SK-N-SH (cell line): ENCODE measurements around the gene IDH2. TPM values are rescaled to one million over a fixed set of nuclear protein-coding genes. Genes with fewer than 3 reads are reported as not detected.

Experiments
- CTCF ChIA-PET: fragments of 300-600, 350-600 bp; formaldehyde crosslinking; extraction: SDS; loops from one replicate; lab custom pipeline; 2021; lab: Yijun Ruan, JAX
- POLR2A ChIA-PET: fragments of 350-600 bp; sonication (Branson Sonifier 250); formaldehyde crosslinking; extraction: SDS; loops from one replicate; lab custom pipeline; 2020; ENCODE audit warnings: antibody characterized with exemption, inconsistent platforms; lab: Yijun Ruan, JAX
- DNase-seq: peaks from one replicate; pipeline ENCODE4 v3.0.0; 2012
- H2AFZ ChIP-seq: fragments of 200-600 bp; sonication (generic); 2 replicates; pipeline ENCODE4 v1.8.1; 2016; ENCODE audit warnings: antibody characterized with exemption, mild to moderate bottlenecking, low read depth
- H3F3A ChIP-seq: fragments of 200-600 bp; sonication (generic); replicated peaks from 2 replicates; pipeline ENCODE3; 2016; ENCODE audit warnings: antibody characterized with exemption, mild to moderate bottlenecking; ENCODE audit not compliant: insufficient read depth
- H3K27ac ChIP-seq, 2 experiments: fragments of 200-500 bp in 1 of 2; fragments of 200-600 bp in 1 of 2; sonication (Bioruptor generic) in 1 of 2; sonication (generic), shearing (Covaris generic) in 1 of 2; 2 replicates each; pipeline versions ENCODE4 v1.5.1 to v1.6.1; 2014 to 2016; ENCODE audit warnings: low read depth in 2 of 2, inconsistent platforms in 1 of 2, low read length in 1 of 2, mild to moderate bottlenecking in 1 of 2, mixed read lengths in 1 of 2
- H3K27me3 ChIP-seq: fragments of 200-600 bp; sonication (generic), shearing (Covaris generic); 2 replicates; pipeline ENCODE4 v1.6.1; 2016; ENCODE audit warnings: mixed run types; ENCODE audit not compliant: insufficient read depth
- H3K36me3 ChIP-seq, 2 experiments: fragments of 200-500 bp in 1 of 2; fragments of 200-600 bp in 1 of 2; sonication (Bioruptor generic) in 1 of 2; sonication (generic) in 1 of 2; replicated peaks in 1 of 2; 2 replicates each; pipeline versions ENCODE3 to v1.5.1; 2014 to 2016; ENCODE audit warnings: low read length in 1 of 2, mild to moderate bottlenecking in 1 of 2; ENCODE audit not compliant: insufficient read depth in 2 of 2, control insufficient read depth in 1 of 2
- H3K4me1 ChIP-seq, 2 experiments: fragments of 200-500 bp in 1 of 2; fragments of 200-600 bp in 1 of 2; sonication (Bioruptor generic) in 1 of 2; sonication (generic), shearing (Covaris generic) in 1 of 2; 2 replicates each; pipeline versions ENCODE4 v1.5.1 to v1.6.1; 2014 to 2016; ENCODE audit warnings: low read depth in 1 of 2, low read length in 1 of 2, mixed run types in 1 of 2; ENCODE audit not compliant: insufficient read depth in 2 of 2, control insufficient read depth in 1 of 2
- H3K4me2 ChIP-seq: fragments of 200-600 bp; sonication (generic), shearing (Covaris generic); 2 replicates; pipeline ENCODE4 v1.6.1; 2017; ENCODE audit warnings: mixed run types
- H3K4me3 ChIP-seq, 2 experiments: fragments of 200-500 bp in 1 of 2; fragments of 200-600 bp in 1 of 2; sonication (Bioruptor generic) in 1 of 2; sonication (generic), shearing (Covaris generic) in 1 of 2; 2 replicates each; pipeline versions ENCODE4 v1.5.1 to v1.8.1; 2014 to 2016; ENCODE audit warnings: low read depth in 2 of 2, inconsistent platforms in 1 of 2, low read length in 1 of 2, mild to moderate bottlenecking in 1 of 2, mixed read lengths in 1 of 2, moderate library complexity in 1 of 2
- H3K79me2 ChIP-seq: fragments of 200-600 bp; sonication (generic); 2 replicates; pipeline ENCODE4 v1.8.1; 2017; ENCODE audit warnings: mild to moderate bottlenecking; ENCODE audit not compliant: insufficient read depth
- H3K9ac ChIP-seq: fragments of 200-600 bp; sonication (generic); 2 replicates; pipeline ENCODE4 v1.6.1; 2017; ENCODE audit warnings: mixed run types
- H3K9me2 ChIP-seq: fragments of 200-600 bp; sonication (generic); 2 replicates; pipeline ENCODE4 v1.6.1; 2017; ENCODE audit warnings: mixed run types
- H3K9me3 ChIP-seq: fragments of 200-600 bp; sonication (generic); 2 replicates; pipeline ENCODE4 v1.6.1; 2017; ENCODE audit warnings: mixed run types, mild to moderate bottlenecking, moderate library complexity
- H4K20me1 ChIP-seq: fragments of 200-600 bp; sonication (generic); 2 replicates; pipeline ENCODE4 v1.6.1; 2017; ENCODE audit warnings: mild to moderate bottlenecking, mixed run types; ENCODE audit not compliant: insufficient read depth
- CTCF ChIP-seq: fragments of 200-600 bp; sonication (generic); IDR thresholded peaks from 2 replicates; pipeline ENCODE4 v1.6.1; 2017; ENCODE audit warnings: antibody characterized with exemption, mild to moderate bottlenecking, moderate library complexity
- ELF1 ChIP-seq: IDR thresholded peaks from 2 replicates; pipeline ENCODE4 v1.4.0; 2012
- EP300 ChIP-seq, 2 experiments: IDR thresholded peaks; 2 replicates each; pipeline versions ENCODE4 v1.4.0 to v1.6.1; 2012; ENCODE audit warnings: borderline replicate concordance in 1 of 2, low read depth in 1 of 2, low read length in 1 of 2
- FOSL2 ChIP-seq: IDR thresholded peaks from 2 replicates; pipeline ENCODE4 v1.4.0; 2012; ENCODE audit warnings: low read depth, mild to moderate bottlenecking, moderate library complexity, borderline replicate concordance
- GABPA ChIP-seq: IDR thresholded peaks from 2 replicates; pipeline ENCODE4 v1.4.0; 2012; ENCODE audit warnings: low read depth, mild to moderate bottlenecking
- GATA2 ChIP-seq: sonication (generic); formaldehyde crosslinking; IDR thresholded peaks from 2 replicates; pipeline ENCODE4 v1.5.0; 2020; ENCODE audit warnings: mild to moderate bottlenecking, missing genetic modification reagents
- JUND ChIP-seq: IDR thresholded peaks from 2 replicates; pipeline ENCODE4 v1.4.0; 2012
- MXI1 ChIP-seq: IDR thresholded peaks from 2 replicates; pipeline ENCODE4 v1.6.1; 2012; ENCODE audit warnings: mild to moderate bottlenecking, low read depth, low read length, improper control_type of control experiment
- NRF1 ChIP-seq: IDR thresholded peaks from 2 replicates; pipeline ENCODE4 v1.6.1; 2012; ENCODE audit warnings: low read depth, mild to moderate bottlenecking, low read length
- PBX3 ChIP-seq: IDR thresholded peaks from 2 replicates; pipeline ENCODE4; 2012
- POLR2AphosphoS5 ChIP-seq: IDR thresholded peaks from 2 replicates; pipeline ENCODE4 v1.6.1; 2012; ENCODE audit warnings: low read depth, low read length
- RAD21 ChIP-seq: IDR thresholded peaks from 2 replicates; pipeline ENCODE4 v1.6.1; 2012; ENCODE audit warnings: mild to moderate bottlenecking, low read length
- RCOR1 ChIP-seq: fragments of 150-350 bp; IDR thresholded peaks from 2 replicates; pipeline ENCODE4 v1.6.1; 2017; ENCODE audit warnings: antibody characterized with exemption, low read length
- RXRA ChIP-seq: IDR thresholded peaks from 2 replicates; pipeline ENCODE4 v1.4.0; 2012; ENCODE audit warnings: low read depth, mild to moderate bottlenecking, borderline replicate concordance
- SIN3A ChIP-seq: IDR thresholded peaks from 2 replicates; pipeline ENCODE4 v1.6.1; 2012; ENCODE audit warnings: low read depth, mild to moderate bottlenecking, low read length, moderate library complexity, borderline replicate concordance
- TAF1 ChIP-seq: IDR thresholded peaks from 2 replicates; pipeline ENCODE4 v1.6.1; 2012; ENCODE audit warnings: low read depth, mild to moderate bottlenecking, low read length, moderate library complexity, borderline replicate concordance
- TCF12 ChIP-seq: IDR thresholded peaks from 2 replicates; pipeline ENCODE4 v1.4.0; 2012
- TEAD4 ChIP-seq: IDR thresholded peaks from 2 replicates; pipeline ENCODE4 v1.4.0; 2012; ENCODE audit warnings: mild to moderate bottlenecking, borderline replicate concordance; ENCODE audit not compliant: insufficient read depth
- USF1 ChIP-seq: IDR thresholded peaks from 2 replicates; pipeline ENCODE4 v1.4.0; 2012; ENCODE audit warnings: low read depth, borderline replicate concordance
- WGBS: methylation state at CpG from one replicate; pipeline ENCODE4 v1.1.6; 2017; ENCODE audit warnings: low lambda C conversion rate; 5-methylcytosine and 5-hydroxymethylcytosine counted together
- polyA plus RNA-seq, 3 experiments: library from polyadenylated mRNA; depleted of rRNA; stranded (reverse); fragments of >200 nt; gene quantifications; 2 replicates each; pipeline ENCODE4 v1.2.3, GENCODE V29; 2012
- TF ChIP-seq, protein P1 (sequence below): IDR thresholded peaks from 2 replicates; pipeline ENCODE4 v1.4.0; 2012; ENCODE audit warnings: low read depth

The IDH2 gene
- polyA plus RNA-seq, 1 of the 3 experiments (the other 2 are of a cell fraction), result 25.2 TPM

- TF ChIP-seq CTCF, result no peak
- TF ChIP-seq MXI1, result no peak
- no peak for TF ChIP-seq TEAD4
- TF ChIP-seq NRF1, result no peak
- TF ChIP-seq GATA2 (CRISPR knock-in tag), result no peak
- no peak for TF ChIP-seq ELF1
- no peak for TF ChIP-seq SIN3A
- TF ChIP-seq USF1, result no peak
- TF ChIP-seq POLR2AphosphoS5, result no peak
- TF ChIP-seq RCOR1, result no peak
- TF ChIP-seq RAD21, result no peak
- TF ChIP-seq TAF1, result no peak
Measured at GRCh38 chr15:90037511-90037860, 64.8 kb downstream of the IDH2 start (continued).

DNA sequence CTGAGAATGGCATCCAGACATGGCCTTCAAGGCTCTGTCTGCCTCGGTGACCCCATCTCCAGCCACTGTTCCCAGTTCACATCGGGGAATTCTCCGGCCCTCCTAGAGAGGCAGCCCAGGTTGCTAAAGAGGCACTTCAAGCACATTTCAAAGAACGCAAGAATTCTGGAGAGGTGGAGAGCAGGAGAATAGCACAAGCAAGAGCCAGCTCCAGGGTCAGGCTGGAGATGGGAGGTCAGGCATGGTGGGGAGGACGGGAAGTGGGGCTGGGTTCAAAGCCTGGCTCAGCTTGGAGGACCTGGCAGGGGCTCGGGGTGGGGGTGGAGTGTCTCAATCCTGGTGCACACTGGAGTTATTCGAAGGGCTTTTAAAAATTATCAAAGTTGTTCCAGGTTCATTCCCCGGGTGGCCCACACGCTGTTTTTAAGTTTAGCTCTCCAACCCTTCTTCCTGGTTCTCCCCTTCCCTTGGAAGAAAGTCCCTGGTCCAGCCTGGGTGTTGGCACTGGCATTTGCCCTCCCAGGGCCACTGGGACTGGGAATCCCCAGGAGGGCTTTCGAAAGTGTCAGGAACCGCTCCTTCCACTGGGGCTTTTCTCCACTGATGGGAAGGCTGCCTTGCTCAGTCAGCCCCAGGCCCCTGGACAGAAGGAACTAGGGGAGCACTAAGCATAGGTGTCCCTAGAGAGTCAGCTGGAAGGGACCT, 65.3 kb downstream of the IDH2 start:
- Histone ChIP-seq H3K9me2 (no peaks in the 10 kb centered on the region), H3K27ac (peak overlapping the region in 1 of 2 experiments; percentile 30; a peak in 1 of 4 replicates), H3K4me3 (no peak overlapping the region), H3K9ac (no peak overlapping the region), H3K4me2 (peak overlapping the region; percentile 59)
- DNase-seq, result no peak
- TF ChIP-seq RAD21 (no peak), EP300 (IDR thresholded peaks at IDR 0.05; ENCODE audit: borderline replicate concordance in 1 of 2, low read depth in 1 of 2, low read length in 1 of 2) (no peak), TCF12 (no peak), NRF1 (no peak), TAF1 (no peak), FOSL2 (no peak), GATA2 (CRISPR knock-in tag) (no peak), SIN3A (no peak), RXRA (no peak), JUND (no peak), PBX3 (no peak), GABPA (no peak), TEAD4 (no peak)
- TF ChIP-seq, protein P1, sequence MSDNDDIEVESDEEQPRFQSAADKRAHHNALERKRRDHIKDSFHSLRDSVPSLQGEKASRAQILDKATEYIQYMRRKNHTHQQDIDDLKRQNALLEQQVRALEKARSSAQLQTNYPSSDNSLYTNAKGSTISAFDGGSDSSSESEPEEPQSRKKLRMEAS, result no peak
- TF ChIP-seq, all 33 proteins: peak for 0
- POLR2A ChIA-PET, result interaction anchor here (0.6 kb wide), 1 partner anchor 35 kb away, joined by 3 read pairs; no protein-coding TSS in a partner anchor
- Histone ChIP-seq H3K27me3 (no peaks in the 10 kb centered on the region), H3F3A (no peaks in the 10 kb centered on the region), H2AFZ (no peak overlapping the region), H3K79me2 (no peaks in the 10 kb centered on the region; the same call in 1 of the 2 replicates), H4K20me1 (no peaks in the 10 kb centered on the region), H3K9me3 (no peaks in the 10 kb centered on the region), H3K36me3 (no peaks in the 10 kb centered on the region), H3K4me1 (peaks cover 18 to 29% of the 10 kb centered on the region in 2 experiments; a peak in 3 of 4 replicates)
- CTCF ChIA-PET, result interaction anchor here (0.6 to 1.2 kb wide), 3 partner anchors 8 to 34 kb away, joined by 3 read pairs; no protein-coding TSS in a partner anchor
- 89% methylated on average over 7 of the region's 11 CpGs for WGBS
